ENCODE results near the gene OR5K4. TPM values are rescaled to one million over a fixed set of nuclear protein-coding genes. Genes with fewer than 3 reads are reported as not detected.

Gene OR5K4
- total and polyA plus RNA-seq, 2 donors (not counting 3 experiments of a cell fraction or from before 2014, with no cell fraction given): not detected

- H3K27ac ChIP-seq (ENCODE audit: insufficient read depth, low read depth, low read length): no peak overlapping the region
- DNase-seq (ENCODE audit: low read depth, low spot score) (peak; percentile 43), FAIRE-seq (no peak)
- no peak overlapping the region for H2AFZ ChIP-seq (ENCODE audit: low read depth, low read length)
- no peaks in the 10 kb centered on the region for H3K9me1 ChIP-seq (replicated peaks; ENCODE audit: control insufficient read depth, extremely low read depth, insufficient read depth, low read length)
- TF ChIP-seq MAX (IDR thresholded peaks at IDR 0.05; ENCODE audit: insufficient read depth, insufficient read length) (no peak), FOS (IDR thresholded peaks at IDR 0.05; ENCODE audit: borderline replicate concordance, insufficient read depth, low read length) (no peak), GATA2 (IDR thresholded peaks at IDR 0.05; ENCODE audit: insufficient read depth, insufficient read length, low read depth, low read length) (no peak), EZH2 (IDR thresholded peaks at IDR 0.05; ENCODE audit: borderline replicate concordance, low read depth, low read length, severe bottlenecking) (no peak), POLR2AphosphoS5 (IDR thresholded peaks at IDR 0.05; ENCODE audit: insufficient read depth, low read depth, low read length) (no peak), JUN (IDR thresholded peaks at IDR 0.05; ENCODE audit: borderline replicate concordance, insufficient read depth, insufficient read length, low read depth) (no peak), CTCF (IDR thresholded peaks at IDR 0.05; ENCODE audit: extremely low read depth in 1 of 2, insufficient read depth in 1 of 2, low read depth in 1 of 2, low read length in 2 of 2) (no peak), POLR2A (IDR thresholded peaks at IDR 0.05; ENCODE audit: low read depth, low read length) (no peak), MYC (IDR thresholded peaks at IDR 0.05; ENCODE audit: low read depth, low read length) (no peak)
- POLR2A ChIA-PET: no interaction called here
- H3K4me2 ChIP-seq (ENCODE audit: insufficient read depth, low read length): no peak overlapping the region
- no peak overlapping the region for H3K4me3 ChIP-seq (replicated peaks in 1 of 3; ENCODE audit: insufficient read depth in 1 of 3, low read depth in 1 of 3, low read length in 3 of 3)
- dilution Hi-C loops (cut with MboI; ENCODE audit: extremely low pct_ligation_motif_present, low sequenced_read_pairs): no loop called here
- no peaks in the 10 kb centered on the region for H4K20me1 ChIP-seq (replicated peaks; ENCODE audit: control insufficient read depth, extremely low read depth, insufficient read depth, low read length)
- intact Hi-C loops (cut with micrococcal nuclease): no loop called here
- no peak overlapping the region for H3K9ac ChIP-seq (replicated peaks; ENCODE audit: extremely low read depth, insufficient read depth, low read length)
- CTCF ChIA-PET: interaction anchor here (0.9 to 2.2 kb wide), 3 partner anchors 17 to 607 kb away, joined by 3 to 6 read pairs (median 5); no protein-coding TSS in a partner anchor
- peaks cover 2 to 11% of the 10 kb centered on the region in 2 experiments for H3K27me3 ChIP-seq (ENCODE audit: control insufficient read depth in 2 of 2, insufficient read depth in 2 of 2, low read length in 2 of 2)
- no peaks in the 10 kb centered on the region for H3K36me3 ChIP-seq (ENCODE audit: control insufficient read depth in 2 of 2, extremely low read depth in 1 of 2, insufficient read depth in 2 of 2, low read length in 2 of 2)
- BruUV-seq (replicated peaks): no TSS peak
- H3K4me1 ChIP-seq (ENCODE audit: control insufficient read depth, extremely low read depth, insufficient read depth, low read length): no peaks in the 10 kb centered on the region
- no peaks in the 10 kb centered on the region for H3K79me2 ChIP-seq (ENCODE audit: control insufficient read depth, insufficient read depth, low read length)
- no peaks in the 10 kb centered on the region for H3K9me3 ChIP-seq (replicated peaks; ENCODE audit: control insufficient read depth, insufficient read depth, low read length)
Measured at GRCh38 chr3:98326105-98326893, 27.4 kb upstream of the OR5K4 start.

Measured in endothelial cell of umbilical vein (primary cell).